ENCODE measurements around the gene JAKMIP1.

Gene JAKMIP1

DNA sequence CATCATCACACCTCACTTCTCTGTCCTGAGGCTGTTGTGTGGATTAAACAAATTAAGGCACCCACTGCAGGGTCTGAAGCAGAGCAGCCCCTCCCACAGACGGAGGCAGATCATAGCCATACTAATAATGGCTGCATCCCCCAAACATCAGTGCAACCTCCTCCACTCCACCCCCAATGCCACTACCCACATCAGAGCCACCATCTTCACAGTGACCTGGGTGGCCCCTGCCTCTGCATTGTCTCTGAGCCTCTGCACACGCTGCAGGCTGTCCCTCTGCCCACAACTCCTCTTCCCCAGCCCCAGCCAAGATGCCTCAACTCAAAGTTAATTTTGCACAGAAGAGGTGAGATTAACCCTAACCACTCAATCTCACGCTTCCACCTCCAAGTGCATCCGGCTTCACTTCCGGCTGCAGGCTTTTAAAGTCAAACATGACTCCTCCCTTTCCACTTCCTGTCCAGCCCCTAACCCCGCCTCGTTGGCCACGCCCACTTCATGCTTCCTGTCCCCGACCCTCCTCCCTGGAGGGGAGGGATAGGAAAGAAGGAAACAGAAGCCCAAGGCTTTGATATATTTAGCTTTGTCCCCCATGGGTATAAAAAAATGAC is 22.7 kb downstream of the JAKMIP1 start:
- DNase-seq: peak; percentile 67

DNA sequence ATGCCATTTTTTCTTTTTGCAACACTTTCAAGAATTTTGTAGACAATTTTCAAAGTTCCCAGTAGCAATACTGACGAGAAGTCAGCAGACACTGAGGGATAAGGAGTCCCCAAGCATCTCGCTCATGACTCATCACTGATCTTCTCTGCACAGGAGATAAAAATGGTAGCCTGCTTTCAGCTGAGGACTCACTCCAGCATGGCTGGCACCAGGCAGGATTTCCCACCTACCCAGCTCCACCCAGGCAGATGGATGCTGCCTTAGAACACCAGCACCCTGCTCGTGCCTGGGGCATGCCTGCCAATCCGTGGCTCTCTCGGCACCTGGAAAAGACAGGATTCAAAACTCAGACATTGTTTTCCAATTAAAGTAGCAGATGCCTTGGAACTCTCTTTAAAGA is 24.9 kb downstream of the JAKMIP1 start:
- DNase-seq: no peak

DNA sequence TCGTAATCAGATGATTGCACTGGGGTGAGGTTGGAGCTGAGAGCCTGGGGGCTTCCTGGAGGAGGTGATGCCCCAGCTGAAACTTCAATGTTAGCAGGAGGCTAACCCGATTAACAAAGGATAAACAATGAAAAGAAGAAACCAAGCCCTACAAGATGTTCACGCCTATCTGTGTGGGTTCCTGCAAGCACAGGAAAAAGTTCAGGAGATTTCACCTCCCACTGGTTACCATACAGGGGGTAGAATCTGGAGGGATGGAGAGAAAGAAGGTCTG is 27.5 kb downstream of the JAKMIP1 start:
- no peak for DNase-seq

DNA sequence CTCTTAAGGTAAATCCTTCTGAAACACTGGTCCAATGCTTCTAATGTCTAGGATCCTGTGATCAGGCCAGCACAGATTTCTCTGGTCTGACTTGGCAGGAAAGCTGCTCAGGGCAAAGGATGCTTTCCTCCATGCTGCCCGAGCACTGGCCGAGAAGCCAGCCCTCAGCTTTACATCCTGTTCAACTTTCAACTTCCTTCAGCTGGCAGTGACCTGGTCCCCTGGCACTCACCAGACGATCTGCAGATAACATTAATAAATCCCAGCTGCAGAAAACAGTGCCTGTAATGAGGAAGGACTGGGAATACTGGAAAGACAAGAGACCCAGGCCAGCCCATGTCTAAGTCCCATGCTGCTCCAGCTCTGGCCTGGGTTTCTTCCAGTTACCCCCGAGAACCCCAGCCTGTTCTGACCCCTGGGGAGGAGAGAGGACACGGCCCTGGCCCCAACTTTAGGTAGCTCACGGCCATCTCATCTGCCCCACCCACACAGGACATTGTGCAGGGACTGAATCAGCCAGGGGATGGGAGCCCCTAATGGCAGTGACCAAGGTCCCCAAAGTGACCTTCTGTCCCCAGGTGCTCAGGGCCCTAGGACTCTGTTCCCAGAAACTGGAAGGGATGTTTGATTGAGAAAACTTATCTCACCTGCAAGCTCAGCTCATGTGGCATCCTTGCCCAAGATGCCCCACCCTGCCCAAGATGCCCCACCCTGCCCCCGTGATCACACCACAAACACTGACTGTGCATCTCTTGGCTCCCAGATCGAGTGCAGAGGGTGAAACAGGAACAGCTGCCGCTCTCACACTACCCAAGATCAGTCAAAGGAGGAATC is 28.0 kb downstream of the JAKMIP1 start:
- no peak for DNase-seq

DNA sequence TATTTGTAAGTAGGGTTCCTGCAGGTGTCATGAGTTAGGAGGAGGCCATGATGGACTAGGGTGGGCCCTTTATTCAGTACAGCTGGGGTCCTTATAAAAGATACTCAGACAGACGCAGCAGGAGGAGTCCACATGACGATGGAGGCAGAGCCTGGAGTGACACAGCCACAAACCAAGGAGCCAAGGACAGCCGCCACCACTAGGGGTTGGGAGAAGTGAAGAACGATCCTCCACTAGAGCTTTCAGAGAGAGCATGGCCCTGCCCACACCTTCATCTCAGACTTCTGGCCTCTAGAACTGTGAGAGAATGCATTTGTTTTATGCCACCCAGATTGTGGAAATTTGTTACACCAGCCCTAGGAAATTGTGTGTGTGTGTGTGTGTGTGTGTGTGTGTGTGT is 31.1 kb downstream of the JAKMIP1 start:
- peak; percentile 27 for DNase-seq

DNA sequence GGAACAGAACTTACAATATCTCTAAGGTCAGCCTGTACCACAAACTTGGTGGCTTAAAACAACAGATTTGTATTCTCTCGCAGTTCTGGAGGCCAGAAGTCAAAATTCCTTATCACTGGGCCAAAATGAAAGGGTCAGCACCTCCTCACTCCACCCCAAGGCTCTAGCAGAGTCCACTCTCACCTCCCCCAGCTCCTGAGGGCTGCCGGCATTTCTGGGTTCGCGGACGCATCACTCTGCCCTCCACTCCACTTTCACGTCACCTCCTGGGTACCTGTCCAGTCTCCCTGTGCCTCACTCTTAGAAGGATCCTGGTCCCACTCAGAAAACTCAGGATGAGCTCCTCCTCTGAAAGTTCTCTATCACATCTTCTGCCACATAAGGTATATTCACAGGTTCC is 34.6 kb downstream of the JAKMIP1 start:
- DNase-seq: no peak

DNA sequence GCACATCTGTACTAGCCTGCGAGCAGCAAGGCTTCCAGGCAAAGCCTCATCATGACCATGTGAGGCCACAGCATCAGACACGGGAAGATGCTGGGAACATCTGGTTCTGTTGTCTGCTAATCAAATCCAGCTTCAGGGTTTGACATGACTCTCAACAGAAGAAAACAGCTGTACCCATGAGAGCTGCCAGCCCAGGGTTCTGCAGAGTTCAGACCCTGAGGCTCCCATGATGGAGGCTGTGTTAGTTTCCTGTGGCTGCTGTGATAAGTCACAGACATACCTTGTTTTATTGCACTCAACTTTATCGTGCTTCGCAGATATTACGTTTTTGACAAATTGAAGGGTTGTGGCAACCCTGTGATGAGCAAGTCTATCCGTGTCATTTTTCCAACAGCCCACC is 37.5 kb downstream of the JAKMIP1 start:
- no peak for DNase-seq

DNA sequence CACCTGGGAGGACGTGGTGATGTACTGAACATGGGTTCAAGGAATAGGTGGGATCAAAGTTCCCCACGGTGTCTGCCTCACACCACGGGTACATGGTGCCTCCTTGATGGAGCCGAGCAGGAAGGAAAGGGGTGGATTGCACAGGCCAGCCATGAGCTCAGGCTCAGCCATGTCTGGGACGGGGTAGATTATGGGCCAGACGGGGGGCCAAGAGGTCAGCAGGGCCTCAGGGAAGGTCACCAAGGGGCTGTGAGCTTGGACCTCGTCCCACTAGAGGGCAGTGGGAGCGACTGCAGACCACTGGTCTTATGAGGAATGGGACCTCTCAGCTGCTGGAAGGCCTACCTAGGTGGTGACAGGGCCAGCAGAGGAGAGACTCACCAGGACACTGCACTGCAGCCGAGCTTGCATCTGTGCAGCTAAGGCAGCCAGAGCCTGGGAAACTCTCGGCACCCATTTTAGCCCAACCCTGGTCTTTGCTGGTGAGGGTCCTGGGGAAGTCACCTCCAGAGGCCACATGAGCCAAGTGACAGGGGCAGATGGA is 38.4 kb downstream of the JAKMIP1 start:
- no peak for DNase-seq

DNA sequence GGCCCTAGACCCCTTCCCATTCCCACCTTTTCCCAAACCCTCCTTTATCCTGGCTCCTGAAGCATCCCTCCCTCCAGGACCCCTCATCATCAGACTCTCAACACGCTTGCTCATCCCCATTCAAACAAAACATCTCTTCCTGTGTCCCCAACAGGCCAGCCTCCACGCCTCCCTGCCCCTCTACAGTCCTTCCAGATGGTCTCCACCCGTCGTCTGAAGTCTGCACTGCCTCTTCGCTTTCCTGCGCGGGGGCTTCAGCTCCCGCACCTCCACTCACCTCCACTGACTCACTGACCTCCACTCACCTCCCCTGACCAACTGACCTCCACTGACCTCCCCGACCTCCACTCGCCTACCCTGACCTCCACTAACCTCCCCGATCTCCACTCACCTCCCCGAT is 39.8 kb downstream of the JAKMIP1 start:
- no peak for DNase-seq

DNA sequence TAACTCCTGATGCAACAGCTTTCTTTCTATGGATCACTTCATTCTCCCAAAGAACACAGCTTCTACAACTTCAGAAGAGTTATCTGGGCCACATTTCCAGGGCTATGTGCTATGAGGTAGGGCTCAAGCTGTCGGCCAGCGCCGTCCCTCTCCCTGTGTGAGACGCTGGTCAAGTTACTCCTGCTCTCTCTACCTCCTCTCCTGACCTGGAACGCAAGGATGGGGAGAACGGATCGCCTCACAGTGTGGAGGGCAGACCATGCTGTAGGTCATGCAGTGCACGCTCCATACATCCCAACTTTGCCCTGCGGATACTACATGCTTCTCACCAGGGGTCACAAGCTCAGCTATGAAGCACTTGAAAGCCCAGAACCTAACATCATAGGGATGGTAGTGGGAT is 42.4 kb downstream of the JAKMIP1 start:
- DNase-seq: no peak

DNA sequence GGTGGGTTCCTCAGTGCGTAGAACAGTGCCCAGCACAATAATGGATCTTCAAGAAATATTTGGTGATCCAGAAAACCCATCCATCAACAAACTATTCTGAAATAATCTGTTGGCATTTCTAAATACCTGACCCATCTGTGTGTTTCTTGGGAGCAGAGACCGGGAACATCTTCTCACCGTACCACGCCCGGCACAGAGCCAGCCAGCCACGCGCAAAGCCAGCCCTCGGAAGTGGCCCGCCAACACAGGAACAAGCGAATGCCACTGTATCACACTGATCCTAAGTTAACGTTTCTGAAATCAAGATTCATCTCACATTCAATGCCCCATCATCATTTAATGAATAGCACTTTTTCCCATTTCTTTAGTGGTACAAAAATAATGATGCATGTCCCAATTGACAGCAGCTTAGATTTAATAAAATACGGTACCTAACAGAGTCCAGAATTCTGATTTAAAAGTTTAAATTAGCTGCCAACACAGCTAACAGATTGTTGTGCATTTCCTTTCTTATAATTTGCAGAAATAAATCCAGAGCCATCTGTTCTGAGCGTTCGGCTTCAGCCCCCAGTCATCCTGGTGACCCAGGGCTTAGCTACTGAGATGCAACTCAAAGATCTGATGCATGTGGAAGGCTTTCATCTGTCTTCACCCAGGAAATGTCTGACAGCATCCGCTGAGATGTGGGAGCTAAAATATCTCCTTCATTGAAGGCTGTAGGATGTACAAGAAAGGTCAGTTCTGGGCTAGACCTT is 44.2 kb downstream of the JAKMIP1 start:
- no peak for DNase-seq

DNA sequence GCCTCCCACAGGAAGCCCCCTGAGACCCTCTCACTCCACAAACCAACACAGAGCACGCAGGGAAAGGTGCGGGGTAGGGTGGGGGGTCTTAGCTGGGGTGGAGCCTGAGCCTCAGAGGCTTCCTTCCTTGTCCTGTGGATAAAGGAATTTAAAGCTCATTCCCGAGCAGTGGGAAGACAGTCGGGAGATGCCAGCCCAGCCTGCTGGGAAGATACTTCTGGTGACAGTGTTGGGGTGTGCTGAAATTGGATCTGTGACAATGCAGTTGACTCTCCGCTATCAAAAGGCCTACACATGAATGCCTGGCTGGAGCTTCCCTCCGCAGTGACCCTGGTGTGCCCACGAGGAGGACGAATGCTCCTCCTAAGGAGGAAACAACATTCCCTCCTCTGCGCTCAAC is 45.5 kb downstream of the JAKMIP1 start:
- no peak for DNase-seq

DNA sequence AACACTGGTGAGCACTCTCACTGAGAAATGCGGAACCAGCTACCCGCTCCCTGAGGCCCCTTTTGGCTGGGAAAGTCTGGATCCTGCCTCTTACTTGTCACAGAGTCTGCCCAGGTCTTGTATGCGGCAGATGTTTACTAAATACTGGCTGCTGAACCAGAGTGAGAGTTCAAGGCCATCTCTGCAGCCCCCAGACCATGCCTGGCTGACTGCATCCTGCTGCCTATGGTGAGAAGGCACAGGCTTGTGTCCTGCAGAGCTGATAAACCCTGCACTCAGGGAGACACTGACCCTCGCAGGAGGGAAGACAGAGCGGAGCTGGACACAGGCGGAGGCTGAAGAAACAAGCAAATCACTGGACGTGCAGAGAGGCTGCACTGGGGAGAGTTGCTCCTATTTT is 46.5 kb downstream of the JAKMIP1 start:
- no peak for DNase-seq

DNA sequence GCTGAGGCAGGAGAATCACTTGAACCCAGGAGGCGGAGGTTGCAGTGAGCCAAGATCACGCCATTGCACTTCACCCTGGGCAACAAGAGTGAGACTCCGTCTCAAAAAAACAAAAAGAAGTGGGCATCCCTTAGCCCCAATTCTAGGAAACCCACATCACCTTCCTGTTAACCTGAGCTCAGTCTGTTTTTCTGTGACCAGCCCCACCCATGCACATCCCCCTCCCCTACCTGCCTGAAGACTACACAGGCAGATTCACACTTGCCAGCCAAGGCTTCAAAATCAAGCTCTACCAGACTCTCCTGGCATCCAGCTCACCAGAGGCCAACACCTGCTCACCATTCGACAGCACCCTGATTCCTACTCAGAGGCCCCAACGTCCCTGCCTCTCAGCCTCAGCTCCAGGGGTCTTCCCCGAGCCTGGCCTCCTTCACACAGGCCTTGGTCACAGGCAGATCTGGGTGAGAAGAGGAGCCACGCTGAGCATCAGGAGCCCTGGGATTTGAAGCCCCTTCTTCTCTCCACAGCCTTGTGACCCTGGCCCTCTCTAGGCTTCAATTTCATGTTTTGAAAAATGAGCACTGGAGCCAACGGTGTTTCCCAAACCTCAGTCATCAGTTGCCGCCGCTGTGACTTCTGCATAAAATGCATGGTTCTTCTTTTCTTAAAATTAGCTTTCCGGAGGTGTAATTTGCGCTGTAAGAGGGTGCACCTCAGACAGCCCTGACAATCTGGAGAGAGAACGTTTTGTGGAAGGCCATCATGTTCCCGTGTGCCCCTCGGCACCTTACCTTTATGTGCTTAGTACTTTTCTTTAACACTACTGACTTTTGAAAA is 47.3 kb downstream of the JAKMIP1 start:
- DNase-seq: no peak

DNA sequence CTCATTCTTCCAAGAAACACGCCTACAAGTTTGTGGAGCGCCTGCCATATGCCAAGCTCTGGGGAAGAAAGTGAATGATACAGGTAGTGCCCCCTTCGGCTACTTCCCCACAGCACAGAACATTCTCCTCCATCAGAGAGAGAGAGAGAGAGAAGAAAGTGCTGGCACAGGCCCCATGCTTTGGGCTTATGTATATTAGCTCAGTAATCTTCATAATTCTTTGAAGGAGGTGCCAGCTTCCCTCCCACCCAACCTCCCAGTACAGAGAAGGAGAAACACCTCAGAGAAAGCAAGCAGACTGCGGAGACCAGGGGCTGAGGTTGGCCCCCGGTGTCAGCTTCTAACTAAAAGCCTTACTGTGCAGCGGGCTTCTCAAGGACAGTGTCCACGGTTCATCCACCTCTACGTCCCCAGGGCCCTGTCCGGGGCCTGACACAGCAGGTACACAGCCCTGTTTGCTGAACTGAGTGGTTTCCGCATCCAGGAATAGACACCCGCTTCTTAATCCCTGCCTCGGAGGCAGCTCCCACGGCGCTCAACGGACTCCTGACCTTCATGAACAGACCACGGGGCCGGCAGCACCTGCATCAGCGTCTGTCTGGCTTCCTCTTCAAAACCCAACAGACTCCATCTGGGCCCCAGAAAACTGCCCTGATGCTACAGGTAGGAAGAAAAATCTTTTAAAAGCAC is 50.2 kb downstream of the JAKMIP1 start:
- no peak for DNase-seq

DNA sequence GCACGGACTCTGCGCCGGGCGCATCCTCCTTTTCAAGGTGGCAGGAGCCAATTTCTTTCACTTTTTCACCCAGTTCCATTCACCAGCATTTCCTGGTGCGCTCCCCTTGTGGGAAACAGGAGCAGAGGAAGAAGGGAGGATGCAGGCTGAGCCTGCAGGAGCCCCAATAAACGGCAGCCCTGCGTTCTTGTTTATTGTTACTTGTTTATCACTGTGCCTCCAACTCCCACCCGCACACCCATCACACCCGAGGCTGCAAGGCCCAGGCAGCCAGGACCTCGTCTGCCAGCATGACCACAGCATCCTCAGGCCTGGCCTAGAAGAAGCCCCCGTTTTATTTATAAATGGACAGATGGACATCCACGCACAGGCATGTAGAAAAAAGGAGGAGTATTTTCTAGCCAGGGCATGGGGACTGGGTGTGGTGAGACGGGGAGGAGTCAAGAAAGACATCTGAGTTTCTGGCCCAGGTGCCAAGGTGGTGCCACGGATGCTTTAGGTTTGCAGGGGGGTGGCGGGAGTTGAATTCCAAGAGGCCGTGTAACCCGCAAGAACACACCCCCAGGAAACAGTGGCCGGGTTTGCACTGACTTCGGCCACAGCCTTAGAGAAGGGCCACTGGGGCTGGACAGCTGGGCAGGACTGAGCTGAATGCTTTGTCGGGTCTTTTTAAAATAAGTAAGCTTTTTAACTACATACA is 51.7 kb downstream of the JAKMIP1 start:
- DNase-seq: no peak

DNA sequence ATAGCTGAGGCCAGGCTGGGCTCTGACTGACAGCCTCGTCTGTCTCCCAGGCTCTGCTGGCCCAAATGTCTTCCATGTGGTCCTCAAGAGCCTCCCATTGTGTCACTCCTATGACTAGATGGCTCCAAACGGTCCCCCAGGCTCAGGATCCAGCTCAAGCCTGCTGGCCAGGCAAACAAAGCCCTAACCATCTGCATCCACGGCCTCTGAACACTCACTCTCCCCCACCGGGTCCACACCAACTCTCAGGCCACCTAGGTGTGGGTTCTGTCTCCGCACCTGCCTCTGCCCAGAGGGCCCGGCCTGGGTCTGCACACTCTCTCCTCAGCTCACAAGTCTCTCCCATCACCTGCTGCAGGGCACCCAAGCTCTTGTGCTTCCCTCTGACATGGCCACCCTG is 52.9 kb downstream of the JAKMIP1 start:
- no peak for DNase-seq

DNA sequence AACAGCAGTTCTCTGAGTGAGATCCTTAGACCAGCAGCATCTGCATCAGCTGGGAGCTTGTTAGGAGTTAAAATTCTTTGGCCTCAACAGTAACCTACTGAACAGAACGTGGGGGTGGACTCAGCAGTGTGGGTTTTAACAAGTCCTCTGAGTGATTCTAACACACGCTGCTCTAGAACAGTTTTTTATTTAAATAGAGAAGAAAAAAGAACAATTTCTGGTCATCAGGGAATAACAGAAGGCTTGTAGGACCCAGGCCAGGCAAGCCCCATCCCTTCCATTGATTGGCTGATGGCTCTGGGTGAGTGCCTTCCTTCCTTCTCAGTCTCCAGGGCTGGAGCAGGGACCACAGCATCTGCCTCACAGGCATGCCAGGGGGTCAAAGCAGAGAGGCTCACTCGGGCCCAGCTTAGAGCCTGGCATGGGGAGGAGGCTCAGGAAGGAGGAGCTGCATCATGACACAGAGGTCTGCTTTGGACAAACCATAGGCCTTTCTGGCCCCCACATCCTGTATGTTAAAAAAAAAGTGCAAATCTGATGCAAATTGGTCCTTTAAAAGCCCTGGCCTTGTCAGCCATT is 56.7 kb downstream of the JAKMIP1 start:
- DNase-seq: no peak

DNA sequence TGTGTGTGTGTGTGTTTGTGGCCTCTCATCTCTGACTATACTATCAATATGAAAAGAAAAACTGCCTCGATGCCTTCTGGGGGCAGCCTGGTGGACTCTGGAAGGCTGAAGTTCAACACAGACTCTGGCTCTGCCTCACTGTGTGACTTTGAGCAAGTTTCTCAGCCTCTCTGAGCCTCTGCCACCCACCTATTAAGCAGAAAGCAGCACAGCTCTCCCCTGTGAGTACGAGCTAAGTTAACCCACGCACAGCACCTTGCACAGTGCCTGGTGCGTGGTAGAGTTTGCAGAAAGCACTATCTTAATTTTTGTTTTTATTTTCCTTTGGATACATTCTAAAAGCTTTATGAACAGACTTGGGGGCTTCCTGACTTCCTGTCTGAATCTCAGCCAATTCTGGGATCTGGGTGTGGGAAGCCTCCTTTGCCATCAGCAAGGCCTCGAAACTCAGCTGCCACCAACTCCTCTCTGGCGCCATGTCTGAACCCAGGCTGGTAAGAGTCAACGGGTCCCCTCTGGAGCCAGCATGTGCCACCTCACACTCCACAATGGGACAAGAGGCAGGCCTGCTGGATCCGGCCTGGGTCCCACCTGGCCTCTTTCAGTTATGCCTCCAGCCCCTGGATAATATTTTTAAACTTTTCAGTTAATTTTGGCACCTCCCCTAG is 57.3 kb downstream of the JAKMIP1 start:
- DNase-seq: no peak

DNA sequence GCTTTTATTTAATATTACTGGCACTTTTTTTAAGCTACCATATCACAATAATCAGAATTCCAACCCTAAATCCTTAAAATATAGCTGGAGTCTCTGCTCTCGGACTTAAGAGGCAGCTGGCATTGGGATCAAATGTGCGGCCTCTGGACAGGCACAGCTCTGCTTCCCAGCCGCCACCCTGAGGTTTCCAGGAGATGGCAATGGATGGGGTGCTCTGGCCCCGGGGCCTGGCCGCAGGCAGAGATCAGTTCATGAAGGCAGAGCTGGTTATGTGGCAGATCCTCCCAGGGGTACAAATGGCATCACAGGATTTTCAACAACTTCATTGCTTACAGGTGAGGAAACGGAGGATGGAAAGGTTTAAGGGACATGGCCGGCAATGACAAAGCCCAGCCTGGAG is 57.8 kb downstream of the JAKMIP1 start:
- DNase-seq: no peak

DNA sequence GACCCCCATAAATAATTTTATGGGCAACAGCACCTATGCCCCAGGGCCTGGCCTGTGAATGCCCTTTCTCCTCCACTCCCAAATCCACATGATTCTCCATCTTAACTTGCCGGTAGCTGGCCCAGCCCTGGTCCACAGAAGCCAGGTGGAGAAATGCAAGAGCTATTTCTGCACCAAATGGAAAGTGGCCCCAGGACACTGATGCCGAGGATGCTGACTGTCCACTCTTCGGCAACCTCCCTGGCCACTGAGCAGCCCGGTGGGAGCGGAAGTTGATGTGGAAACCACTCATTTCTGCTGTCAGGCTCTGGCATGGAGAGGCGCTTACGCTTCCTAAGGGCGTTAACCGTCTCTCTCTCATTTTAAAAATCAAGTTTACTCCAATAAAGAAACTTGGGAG is 58.8 kb downstream of the JAKMIP1 start:
- DNase-seq: no peak
